AG04450 (cell line): Measurements from ENCODE around the gene ZFHX3. TPM values are rescaled to one million over a fixed set of nuclear protein-coding genes. Genes with fewer than 3 reads are reported as not detected.

Source experiments
- CTCF ChIA-PET: fragments of 300-600, 350-600 bp; formaldehyde crosslinking; extraction: SDS; loops from one replicate; lab custom pipeline; 2022; ENCODE audit warnings: antibody characterized with exemption, inconsistent platforms; lab: Charles Lee
- POLR2A ChIA-PET: fragments of 350-600 bp; formaldehyde crosslinking; extraction: SDS; loops from one replicate; lab custom pipeline; 2021; ENCODE audit warnings: antibody characterized with exemption, inconsistent platforms; lab: Yijun Ruan, JAX
- DNase-seq: peaks from one replicate; pipeline ENCODE4 v3.0.0-alpha.2; 2011; ENCODE audit warnings: low read depth, low spot score
- H3K27ac ChIP-seq: one replicate; pipeline ENCODE4 v1.5.1; 2012; ENCODE audit warnings: low read depth, low read length, control low read depth
- H3K27me3 ChIP-seq: one replicate; pipeline ENCODE4 v1.6.0; 2012; ENCODE audit warnings: low read length; ENCODE audit not compliant: control insufficient read depth, insufficient read depth
- H3K4me3 ChIP-seq: 2 replicates; pipeline ENCODE4 v1.5.1; 2011; ENCODE audit warnings: mild to moderate bottlenecking, low read depth, low read length, control low read depth
- H3K9me3 ChIP-seq: 2 replicates; pipeline ENCODE4 v1.5.1; 2012; ENCODE audit warnings: low read length; ENCODE audit not compliant: control insufficient read depth, insufficient read depth
- CTCF ChIP-seq: IDR thresholded peaks from 2 replicates; pipeline ENCODE4 v1.5.1; 2011; ENCODE audit warnings: low read depth, low read length, control low read depth, inconsistent platforms
- polyA plus RNA-seq: library from polyadenylated mRNA; depleted of rRNA; stranded (reverse); fragments of >200 nt; gene quantifications from 2 replicates; pipeline ENCODE4 v1.2.3, GENCODE V29; 2011

Gene ZFHX3
- polyA plus RNA-seq, 1 experiment = 3.3 TPM

- no peak for DNase-seq
- H3K27ac ChIP-seq = no peak overlapping the region
- no peaks in the 10 kb centered on the region for H3K9me3 ChIP-seq
- POLR2A ChIA-PET = interaction anchor here (0.6 kb wide), 1 partner anchor 170 kb away, joined by 3 read pairs; no protein-coding TSS in a partner anchor
- CTCF ChIA-PET = no interaction called here
- TF ChIP-seq CTCF = no peak
- H3K4me3 ChIP-seq = no peak overlapping the region
- H3K27me3 ChIP-seq = no peaks in the 10 kb centered on the region
These were observed 15.9 kb downstream of the ZFHX3 start for GRCh38 chr16:73031984-73032383.

DNA sequence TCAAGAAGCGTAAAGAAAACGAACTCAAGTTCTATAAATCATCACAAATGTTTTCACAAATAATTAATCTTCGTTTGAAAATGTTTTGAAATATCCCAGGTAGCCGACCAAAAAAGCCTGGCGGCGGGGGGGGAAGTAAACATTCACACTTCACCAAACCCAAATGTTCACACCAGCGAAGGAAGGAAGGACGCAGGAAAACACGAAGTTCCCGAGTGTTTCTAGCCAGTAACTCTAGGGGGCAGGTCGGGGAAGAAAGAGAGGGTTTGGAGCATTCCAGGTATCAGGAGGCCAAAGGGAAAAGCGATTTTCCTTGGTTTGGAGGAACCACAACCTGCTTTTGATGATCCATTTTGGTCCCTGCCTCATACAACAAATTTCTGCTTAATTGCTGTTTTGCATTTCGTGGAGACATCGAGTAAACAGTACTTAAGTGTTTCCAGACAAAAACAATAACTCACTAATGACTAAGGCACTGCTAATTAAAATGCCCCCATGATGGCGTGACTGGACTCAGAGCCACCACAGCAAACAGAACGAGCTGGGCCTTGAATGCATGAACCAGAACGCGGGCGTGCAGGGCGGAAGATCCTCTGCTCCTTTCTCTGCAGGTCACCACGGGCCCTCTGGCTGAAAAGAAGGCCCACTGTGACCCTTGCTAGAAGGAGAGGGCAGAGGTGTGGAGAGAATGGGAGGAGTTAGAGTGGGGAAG, 16.6 kb downstream of the ZFHX3 start:
- no peaks in the 10 kb centered on the region for H3K9me3 ChIP-seq
- no peak for DNase-seq
- ChIA-PET CTCF (no interaction called here), POLR2A (no interaction called here)
- TF ChIP-seq CTCF = no peak
- no peak overlapping the region for H3K27ac ChIP-seq
- H3K4me3 ChIP-seq = no peak overlapping the region
- no peaks in the 10 kb centered on the region for H3K27me3 ChIP-seq

- POLR2A ChIA-PET = no interaction called here
- Histone ChIP-seq H3K9me3 (no peaks in the 10 kb centered on the region), H3K27ac (no peak overlapping the region), H3K4me3 (no peak overlapping the region), H3K27me3 (no peaks in the 10 kb centered on the region)
- DNase-seq = no peak
- CTCF ChIA-PET = interaction anchor here (0.6 kb wide), 1 partner anchor 184 kb away, joined by 4 read pairs; no protein-coding TSS in a partner anchor
- no peak for TF ChIP-seq CTCF
These were observed 19.1 kb downstream of the ZFHX3 start for GRCh38 chr16:73028721-73029361.

- ChIA-PET CTCF (no interaction called here), POLR2A (no interaction called here)
These were observed 19.7 kb downstream of the ZFHX3 start for GRCh38 chr16:73028263-73028662.

More at GRCh38 chr16:73028263-73028662, 19.7 kb downstream of the ZFHX3 start:
- no peak for TF ChIP-seq CTCF
- no peaks in the 10 kb centered on the region for H3K9me3 ChIP-seq
- no peak for DNase-seq
- no peaks in the 10 kb centered on the region for H3K27me3 ChIP-seq
- H3K27ac ChIP-seq = no peak overlapping the region
- H3K4me3 ChIP-seq = no peak overlapping the region
